GM23338 (cell line): Measurements from ENCODE around the gene GDF10. TPM values are rescaled to one million over a fixed set of nuclear protein-coding genes. Genes with fewer than 3 reads are reported as not detected.

ENCODE experiments used
- ATAC-seq: fragments of 200-7000 bp; cut with Tn5 transposase; 3 replicates; pipeline ENCODE4 v1.9.1; 2020
- DNase-seq: peaks from one replicate; pipeline ENCODE4 v3.0.0-alpha.2; 2015; ENCODE audit warnings: low spot score
- H2AFZ ChIP-seq: fragments of 200-600 bp; sonication (generic); 2 replicates; pipeline ENCODE4 v1.8.0; 2016; ENCODE audit warnings: antibody characterized with exemption, mild to moderate bottlenecking, moderate library complexity
- H3F3A ChIP-seq: fragments of 200-600 bp; sonication (generic); replicated peaks from 2 replicates; pipeline ENCODE4 v1.8.0; 2017; ENCODE audit warnings: antibody characterized with exemption, mixed run types, low read depth
- H3K27ac ChIP-seq: fragments of 200-600 bp; sonication (generic); 2 replicates; pipeline ENCODE4 v1.6.1; 2016; ENCODE audit warnings: low read depth
- H3K27me3 ChIP-seq: fragments of 200-600 bp; sonication (generic); 2 replicates; pipeline ENCODE4 v1.8.0; 2016; ENCODE audit warnings: mild to moderate bottlenecking, mixed run types, moderate library complexity; ENCODE audit not compliant: insufficient read depth
- H3K36me3 ChIP-seq: fragments of 200-600 bp; sonication (generic); 2 replicates; pipeline ENCODE4 v1.8.0; 2016; ENCODE audit warnings: mild to moderate bottlenecking; ENCODE audit not compliant: insufficient read depth
- H3K4me1 ChIP-seq: fragments of 200-600 bp; sonication (generic); 2 replicates; pipeline ENCODE4 v1.8.0; 2016; ENCODE audit warnings: mild to moderate bottlenecking, moderate library complexity; ENCODE audit not compliant: insufficient read depth
- H3K4me2 ChIP-seq: fragments of 200-600 bp; sonication (generic); 2 replicates; pipeline ENCODE4 v1.7.1; 2017; ENCODE audit warnings: mixed run types
- H3K4me3 ChIP-seq: fragments of 200-600 bp; sonication (generic); 2 replicates; pipeline ENCODE4 v1.6.1; 2016; ENCODE audit warnings: mixed run types
- H3K79me2 ChIP-seq: fragments of 200-600 bp; sonication (generic); replicated peaks from 2 replicates; pipeline ENCODE4 v1.8.0; 2017; ENCODE audit warnings: mild to moderate bottlenecking; ENCODE audit not compliant: insufficient read depth
- H3K9me2 ChIP-seq: fragments of 200-600 bp; sonication (generic); 2 replicates; pipeline ENCODE4 v1.8.0; 2017; ENCODE audit not compliant: insufficient read depth
- H4K20me1 ChIP-seq: fragments of 200-600 bp; sonication (generic); replicated peaks from 2 replicates; pipeline ENCODE4 v1.8.0; 2017; ENCODE audit warnings: mild to moderate bottlenecking; ENCODE audit not compliant: insufficient read depth
- H3K27ac Mint-ChIP-seq: 2 replicates; pipeline ENCODE4 v1.8.0; 2020; ENCODE audit warnings: inconsistent platforms, mild to moderate bottlenecking, moderate library complexity, mixed read lengths
- H3K27me3 Mint-ChIP-seq: 3 replicates; pipeline ENCODE4 v1.8.0; 2022; ENCODE audit warnings: low read depth, mild to moderate bottlenecking, moderate library complexity, mixed read lengths, inconsistent platforms; ENCODE audit not compliant: insufficient read depth, poor library complexity
- H3K36me3 Mint-ChIP-seq: 3 replicates; pipeline ENCODE4 v1.8.0; 2021; ENCODE audit warnings: low read depth, mild to moderate bottlenecking, inconsistent platforms, moderate library complexity, mixed read lengths
- H3K4me1 Mint-ChIP-seq: 3 replicates; pipeline ENCODE4 v1.8.0; 2020; ENCODE audit warnings: mild to moderate bottlenecking, inconsistent platforms, mixed read lengths
- H3K4me3 Mint-ChIP-seq: 3 replicates; pipeline ENCODE4 v1.8.0; 2021; ENCODE audit warnings: moderate library complexity, mild to moderate bottlenecking, inconsistent platforms, mixed read lengths
- H3K9me3 Mint-ChIP-seq: 3 replicates; pipeline ENCODE4 v1.8.0; 2020; ENCODE audit warnings: moderate library complexity, mild to moderate bottlenecking, inconsistent platforms, mixed read lengths
- CREB1 ChIP-seq: fragments of 250-450 bp; sonication (Bioruptor Pico); IDR thresholded peaks from 2 replicates; pipeline ENCODE4 v1.5.0; 2020; ENCODE audit warnings: low read depth, mild to moderate bottlenecking, moderate library complexity
- ETS1 ChIP-seq: IDR thresholded peaks from 2 replicates; pipeline ENCODE4 v1.6.1; 2016; ENCODE audit warnings: antibody characterized with exemption
- EZH2 ChIP-seq: fragments of 200-600 bp; sonication (generic); IDR thresholded peaks from one replicate; pipeline ENCODE4 v1.8.0; 2017; ENCODE audit warnings: antibody characterized with exemption, mild to moderate bottlenecking, low read depth; ENCODE audit not compliant: unreplicated experiment
- EZH2phosphoT487 ChIP-seq: fragments of 200-600 bp; sonication (generic); IDR thresholded peaks from one replicate; pipeline ENCODE4 v1.8.1; 2018; ENCODE audit warnings: antibody characterized with exemption; ENCODE audit not compliant: unreplicated experiment
- NANOG ChIP-seq: IDR thresholded peaks from 2 replicates; pipeline ENCODE4 v1.6.1; 2016; ENCODE audit warnings: antibody characterized with exemption, borderline replicate concordance
- POLR2AphosphoS5 ChIP-seq: IDR thresholded peaks from 2 replicates; pipeline ENCODE4 v1.6.1; 2016; ENCODE audit warnings: antibody characterized with exemption, low read depth
- REST ChIP-seq: IDR thresholded peaks from one replicate; pipeline ENCODE4 v1.6.1; 2018; ENCODE audit warnings: antibody characterized with exemption; ENCODE audit not compliant: unreplicated experiment
- STAT1 ChIP-seq: IDR thresholded peaks from one replicate; pipeline ENCODE4 v1.6.1; 2016; ENCODE audit warnings: antibody characterized with exemption; ENCODE audit not compliant: unreplicated experiment
- ZNF331 ChIP-seq: fragments of 250-450 bp; sonication (Bioruptor Pico); IDR thresholded peaks from 2 replicates; pipeline ENCODE4 v1.5.0; 2020; ENCODE audit warnings: low read depth, mild to moderate bottlenecking, moderate library complexity
- ZNF462 ChIP-seq: fragments of 250-450 bp; sonication (Bioruptor Pico); IDR thresholded peaks from 2 replicates; pipeline ENCODE4 v1.5.0; 2020; ENCODE audit warnings: mild to moderate bottlenecking, moderate library complexity
- polyA plus RNA-seq: library from polyadenylated mRNA; unstranded; fragments of >200 nt; fragmentation: Nextera tagmentation; extraction: Ambion mirVana; gene quantifications from 2 replicates; pipeline ENCODE4 v1.2.1, GENCODE V29; 2016
- total RNA-seq: library from RNA; depleted of rRNA; stranded (reverse); fragments of >200 nt; shearing (Covaris generic); gene quantifications from 2 replicates; pipeline ENCODE4 v1.2.3, GENCODE V29; 2014

GDF10 gene
- total and polyA plus RNA-seq, 2 experiments from 2014 or later: 0.21 TPM; not detected in 1

GRCh38 chr10:47285381-47286115, 14.4 kb upstream of the GDF10 start:
- no peak overlapping the region for H2AFZ ChIP-seq
- H3K79me2 ChIP-seq: no peaks in the 10 kb centered on the region
- DNase-seq (no peak), ATAC-seq (no peak)
- H3K4me3 ChIP-seq: no peak overlapping the region
- no peak overlapping the region for H3K4me2 ChIP-seq
- no peaks in the 10 kb centered on the region for H3K4me1 ChIP-seq
- no peaks in the 10 kb centered on the region for H3K27me3 ChIP-seq
- H3F3A ChIP-seq: no peaks in the 10 kb centered on the region
- H3K27ac ChIP-seq: no peak overlapping the region
- no peaks in the 10 kb centered on the region for H3K36me3 Mint-ChIP-seq
- H3K4me3 Mint-ChIP-seq: no peak overlapping the region
- H3K27ac Mint-ChIP-seq: no peak overlapping the region; the same call in 1 of the 2 replicates
- peaks cover 3% of the 10 kb centered on the region; the same call in 2 of the 3 replicates for H3K4me1 Mint-ChIP-seq
- H3K9me2 ChIP-seq: no peaks in the 10 kb centered on the region
- TF ChIP-seq CREB1 (CRISPR knock-in tag): no peak
- H3K27me3 Mint-ChIP-seq: peaks cover 4% of the 10 kb centered on the region
- H3K9me3 Mint-ChIP-seq: no peaks in the 10 kb centered on the region
- H4K20me1 ChIP-seq: no peaks in the 10 kb centered on the region
- no peaks in the 10 kb centered on the region for H3K36me3 ChIP-seq

- ATAC-seq (no peak), DNase-seq (no peak)
- H3K4me3 Mint-ChIP-seq: no peak overlapping the region
- Histone ChIP-seq H3K27ac (no peak overlapping the region), H3K4me3 (no peak overlapping the region), H3K79me2 (no peaks in the 10 kb centered on the region), H3F3A (no peaks in the 10 kb centered on the region), H2AFZ (no peak overlapping the region), H3K4me2 (no peak overlapping the region), H4K20me1 (no peaks in the 10 kb centered on the region), H3K36me3 (no peaks in the 10 kb centered on the region), H3K4me1 (no peaks in the 10 kb centered on the region), H3K9me2 (no peaks in the 10 kb centered on the region), H3K27me3 (no peaks in the 10 kb centered on the region)
- H3K4me1 Mint-ChIP-seq: peaks cover 3% of the 10 kb centered on the region; the same call in 2 of the 3 replicates
- H3K9me3 Mint-ChIP-seq: no peaks in the 10 kb centered on the region
- peaks cover 4% of the 10 kb centered on the region for H3K27me3 Mint-ChIP-seq
- no peaks in the 10 kb centered on the region for H3K36me3 Mint-ChIP-seq
- no peak overlapping the region for H3K27ac Mint-ChIP-seq
- TF ChIP-seq STAT1 (no peak), ZNF331 (CRISPR knock-in tag) (no peak), POLR2AphosphoS5 (no peak), CREB1 (CRISPR knock-in tag) (no peak), REST (no peak), EZH2phosphoT487 (no peak), ZNF462 (CRISPR knock-in tag) (no peak), EZH2 (no peak), ETS1 (no peak), NANOG (no peak)
These were observed 13.9 kb upstream of the GDF10 start for GRCh38 chr10:47286116-47286505.
